Anterior cingulate cortex (tissue), 58 donors: ENCODE measurements around the gene TMX1.

Experiments
- DNase-seq, 58 donors: peaks; one replicate each; lab custom pipeline; 2025; lab: John Stamatoyannopoulos, UW

The TMX1 gene

GRCh38 chr14:51290132-51290531 is 50.1 kb downstream of the TMX1 start:
- DNase-seq = no peak

DNA sequence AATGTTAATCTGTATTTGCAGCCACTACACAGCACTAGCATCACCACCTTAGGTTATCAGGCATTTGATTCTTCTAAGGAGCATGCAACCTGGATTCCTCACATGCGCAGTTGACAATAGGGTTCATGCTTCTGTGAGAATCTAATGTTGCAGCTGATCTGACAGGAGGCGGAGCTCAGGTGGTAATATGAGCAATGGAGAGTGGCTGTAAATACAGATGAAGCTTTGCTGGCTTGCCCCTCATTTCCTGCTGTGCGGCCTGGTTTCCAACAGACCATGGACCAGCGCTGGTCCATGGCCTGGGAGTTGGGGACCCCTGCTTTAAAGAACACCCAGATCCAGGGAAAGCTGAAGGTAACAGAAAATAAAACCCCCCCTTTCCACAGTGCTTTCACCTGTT is 51.0 kb downstream of the TMX1 start:
- no peak for DNase-seq

- peak in 7 of 58 donors; percentile 2 to 28 (median 10) for DNase-seq
Observed at GRCh38 chr14:51293149-51293911, 53.3 kb downstream of the TMX1 start.

- DNase-seq = no peak
Observed at GRCh38 chr14:51293912-51294389, 53.9 kb downstream of the TMX1 start.

DNA sequence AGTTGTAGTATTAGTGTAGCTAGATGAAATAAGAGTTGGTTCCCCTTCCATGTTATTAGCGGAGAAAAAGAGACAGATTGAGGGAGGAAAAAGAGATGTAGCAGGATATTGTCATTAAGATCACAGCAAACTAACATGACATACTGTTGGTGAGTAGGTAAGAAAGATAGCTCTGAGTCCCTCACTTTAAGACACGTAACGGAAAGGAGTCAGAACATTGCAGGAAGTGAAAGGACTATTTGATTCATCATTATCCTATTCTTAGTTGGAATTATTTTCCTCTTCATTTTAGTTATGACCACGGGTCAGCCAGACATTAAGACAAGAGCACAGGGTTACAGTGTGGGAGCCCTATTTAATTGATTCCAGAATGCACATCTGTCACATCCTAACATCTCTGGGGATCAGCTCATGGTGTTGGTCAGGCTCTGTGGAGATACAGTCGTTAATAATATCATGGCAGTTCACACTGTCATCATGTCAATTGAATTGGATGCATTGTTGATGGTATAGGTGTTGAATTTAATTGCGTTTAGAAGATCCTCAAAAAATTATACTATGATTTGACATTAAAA is 55.0 kb downstream of the TMX1 start:
- DNase-seq = no peak

GRCh38 chr14:51295646-51296263 is 55.7 kb downstream of the TMX1 start:
- no peak for DNase-seq

DNA sequence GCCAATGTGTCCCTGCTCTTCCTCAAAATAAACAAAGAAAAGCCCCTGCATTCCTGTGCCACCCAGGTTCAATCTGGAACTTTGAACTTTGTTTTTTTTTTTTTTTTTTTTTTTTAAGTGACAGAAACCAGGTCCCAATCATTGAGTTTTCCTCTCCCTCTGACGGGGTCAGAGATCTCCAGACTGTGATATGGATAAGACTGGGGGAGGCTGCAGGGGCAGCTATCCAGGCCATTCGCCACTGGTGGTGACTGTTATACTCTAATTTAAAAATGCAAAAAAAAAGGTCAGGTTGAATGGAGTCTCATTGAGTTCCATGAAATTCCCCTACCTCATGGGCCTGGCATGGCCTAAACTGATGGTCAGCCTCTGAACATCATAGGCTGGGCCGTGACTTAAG is 57.0 kb downstream of the TMX1 start:
- no peak for DNase-seq

- DNase-seq = no peak
Observed at GRCh38 chr14:51298895-51299294, 58.8 kb downstream of the TMX1 start.

- DNase-seq = peak in 1 of 58 donors; percentile 10
Observed at GRCh38 chr14:51302295-51303030, 62.4 kb downstream of the TMX1 start.

- no peak for DNase-seq
Observed at GRCh38 chr14:51304438-51304837, 64.4 kb downstream of the TMX1 start.

DNA sequence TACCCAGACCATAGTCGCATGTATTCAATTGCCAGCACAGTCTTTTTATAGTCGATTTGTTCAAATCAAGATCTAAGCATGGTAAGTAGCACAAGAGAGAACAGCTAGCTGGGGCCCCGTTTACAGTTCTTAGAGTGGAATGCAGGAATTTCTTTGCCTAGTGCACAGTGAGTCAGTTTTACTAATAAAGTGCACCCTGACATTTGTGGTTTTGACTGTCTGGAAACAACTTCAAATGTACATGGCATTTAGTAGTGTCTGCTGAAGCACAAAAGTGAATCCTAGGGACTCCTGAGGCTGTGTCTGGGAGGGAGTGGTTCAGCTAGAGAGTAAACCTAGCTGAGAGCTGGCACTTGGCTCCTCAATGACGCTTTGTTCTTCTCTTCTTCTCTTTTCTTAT is 64.9 kb downstream of the TMX1 start:
- no peak for DNase-seq

DNA sequence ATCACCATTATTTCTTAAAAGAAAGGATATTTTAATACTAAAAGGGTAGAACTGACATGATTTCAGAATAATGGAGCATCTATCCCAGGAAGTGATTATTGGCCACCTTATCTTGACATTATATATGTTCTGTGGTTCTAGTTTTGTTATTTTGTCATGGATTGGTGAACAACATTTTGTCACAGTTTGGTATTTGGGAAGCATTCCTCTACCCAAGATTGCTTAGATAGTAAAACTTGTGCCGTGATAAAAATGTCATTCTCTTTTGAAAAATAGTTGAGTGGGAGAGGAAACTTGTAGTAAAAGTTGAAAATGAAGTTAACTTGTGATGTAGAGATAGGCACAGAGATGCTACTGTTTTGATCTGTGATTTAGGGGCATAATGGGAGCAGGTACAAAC is 65.7 kb downstream of the TMX1 start:
- DNase-seq = no peak
